ENCODE measurements around the gene GBF1. TPM values are rescaled to one million over a fixed set of nuclear protein-coding genes. Genes with fewer than 3 reads are reported as not detected.
A peak's percentile ranks its signal among the peaks of the same experiment; 100 is the strongest.

Gene GBF1
- total and polyA plus RNA-seq, 2 of the 13 experiments (the other 11 are each of a cell fraction or from before 2014, with no cell fraction given), result 17.1 to 21.9 TPM

GRCh38 chr10:102420714-102421506, 175.6 kb downstream of the GBF1 start, which contains the start of gene FBXL15 (continued):
- TF ChIP-seq ZMYM3 (CRISPR knock-in tag; IDR thresholded peaks at IDR 0.05), result peak; percentile 33; the same call in 1 of the 2 replicates
- TF ChIP-seq ZNF3 (CRISPR knock-in tag; IDR thresholded peaks at IDR 0.05), result 0 out of 2 replicates have a peak, but pooled peaks have one; percentile 18
- TF ChIP-seq TRIM22 (IDR thresholded peaks at IDR 0.05), result no peak
- TF ChIP-seq ZNF724P (CRISPR knock-in tag; IDR thresholded peaks at IDR 0.05; ENCODE audit: borderline replicate concordance), result no peak
- no peak for TF ChIP-seq ZBTB8A (CRISPR knock-in tag; IDR thresholded peaks at IDR 0.05; ENCODE audit: borderline replicate concordance, low read depth)
- peak; percentile 55; the same call in 1 of the 2 replicates for TF ChIP-seq HNF1A (IDR thresholded peaks at IDR 0.05; ENCODE audit: low read depth)
- TF ChIP-seq HNF1A (CRISPR knock-in tag; IDR thresholded peaks at IDR 0.05; ENCODE audit: borderline replicate concordance), result peak; percentile 75
- TF ChIP-seq JARID2 (CRISPR knock-in tag; IDR thresholded peaks at IDR 0.05; ENCODE audit: insufficient replicate concordance), result peak; percentile 76
- TF ChIP-seq BCL6 (CRISPR knock-in tag; IDR thresholded peaks at IDR 0.05), result peak; percentile 34; the same call in 1 of the 2 replicates
- TF ChIP-seq DNMT1 (CRISPR knock-in tag; IDR thresholded peaks at IDR 0.05), result no peak; the same call in 1 of the 2 replicates
- peak; percentile 42; the same call in 1 of the 2 replicates for TF ChIP-seq HBP1 (CRISPR knock-in tag; IDR thresholded peaks at IDR 0.05; ENCODE audit: low read depth)
- peak; percentile 18; the same call in 1 of the 2 replicates for TF ChIP-seq ARID3A (IDR thresholded peaks at IDR 0.05; ENCODE audit: low read depth, low read length)
- TF ChIP-seq NPAS2 (CRISPR knock-in tag; IDR thresholded peaks at IDR 0.05; ENCODE audit: borderline replicate concordance), result 0 out of 2 replicates have a peak, but pooled peaks have one; percentile 69
- no peak for TF ChIP-seq FUBP1 (CRISPR knock-in tag; IDR thresholded peaks at IDR 0.05; ENCODE audit: borderline replicate concordance)
- peak; percentile 80 for TF ChIP-seq ZMAT3 (CRISPR knock-in tag; conservative IDR thresholded peaks at IDR 0.05)
- peak; percentile 18 for TF ChIP-seq ZNF225 (CRISPR knock-in tag; IDR thresholded peaks at IDR 0.05)
- no peak for TF ChIP-seq RFX1 (IDR thresholded peaks at IDR 0.05)
